Prostate gland (tissue), 2 donors: ENCODE results near the gene KLF13.

Experiments
- POLR2AphosphoS5 ChIP-seq: sonication (generic); formaldehyde crosslinking; IDR thresholded peaks from one replicate; pipeline ENCODE4 v1.6.1; 2017; ENCODE audit warnings: antibody characterized with exemption
- TF ChIP-seq, protein P1 (sequence below), 4 experiments: fragments of 200-600 bp in 2 of 4; fragments of 450-650 bp in 2 of 4; sonication (generic) in 2 of 4; IDR thresholded peaks; 1 replicate in 3 of 4; 2 replicates in 1 of 4; pipeline ENCODE4 v1.5.1; 2016 to 2019; ENCODE audit warnings: antibody characterized with exemption in 4 of 4, mild to moderate bottlenecking in 2 of 4, moderate library complexity in 2 of 4

DNA sequence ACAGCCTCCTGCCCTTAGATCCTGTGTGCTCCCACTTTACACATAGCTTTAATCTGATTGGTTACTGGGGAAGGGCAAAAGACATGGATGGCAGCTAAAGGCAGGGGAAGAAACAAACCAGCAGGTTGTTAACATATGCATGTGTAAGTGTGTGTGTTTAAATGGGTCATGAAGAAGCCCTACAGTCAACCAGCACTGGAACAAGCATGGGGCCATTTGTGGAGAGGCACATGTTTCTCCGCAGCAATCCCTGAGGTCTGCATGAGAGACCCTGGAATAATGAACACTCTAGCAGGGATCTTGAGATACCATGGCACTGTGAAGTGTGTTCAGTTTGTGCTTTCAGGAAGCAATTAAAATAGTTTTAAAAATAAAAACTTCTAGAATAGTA is 6.0 kb downstream of the KLF13 start:
- TF ChIP-seq, protein P1, sequence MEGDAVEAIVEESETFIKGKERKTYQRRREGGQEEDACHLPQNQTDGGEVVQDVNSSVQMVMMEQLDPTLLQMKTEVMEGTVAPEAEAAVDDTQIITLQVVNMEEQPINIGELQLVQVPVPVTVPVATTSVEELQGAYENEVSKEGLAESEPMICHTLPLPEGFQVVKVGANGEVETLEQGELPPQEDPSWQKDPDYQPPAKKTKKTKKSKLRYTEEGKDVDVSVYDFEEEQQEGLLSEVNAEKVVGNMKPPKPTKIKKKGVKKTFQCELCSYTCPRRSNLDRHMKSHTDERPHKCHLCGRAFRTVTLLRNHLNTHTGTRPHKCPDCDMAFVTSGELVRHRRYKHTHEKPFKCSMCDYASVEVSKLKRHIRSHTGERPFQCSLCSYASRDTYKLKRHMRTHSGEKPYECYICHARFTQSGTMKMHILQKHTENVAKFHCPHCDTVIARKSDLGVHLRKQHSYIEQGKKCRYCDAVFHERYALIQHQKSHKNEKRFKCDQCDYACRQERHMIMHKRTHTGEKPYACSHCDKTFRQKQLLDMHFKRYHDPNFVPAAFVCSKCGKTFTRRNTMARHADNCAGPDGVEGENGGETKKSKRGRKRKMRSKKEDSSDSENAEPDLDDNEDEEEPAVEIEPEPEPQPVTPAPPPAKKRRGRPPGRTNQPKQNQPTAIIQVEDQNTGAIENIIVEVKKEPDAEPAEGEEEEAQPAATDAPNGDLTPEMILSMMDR (IDR thresholded peaks at IDR 0.05) = no peak
- no peak for TF ChIP-seq POLR2AphosphoS5
